Measurements from ENCODE around the gene OTUD5. TPM values are rescaled to one million over a fixed set of nuclear protein-coding genes. Genes with fewer than 3 reads are reported as not detected.

OTUD5 gene
- total RNA-seq, 1 donor from 2014 or later = 23.8 TPM

DNA sequence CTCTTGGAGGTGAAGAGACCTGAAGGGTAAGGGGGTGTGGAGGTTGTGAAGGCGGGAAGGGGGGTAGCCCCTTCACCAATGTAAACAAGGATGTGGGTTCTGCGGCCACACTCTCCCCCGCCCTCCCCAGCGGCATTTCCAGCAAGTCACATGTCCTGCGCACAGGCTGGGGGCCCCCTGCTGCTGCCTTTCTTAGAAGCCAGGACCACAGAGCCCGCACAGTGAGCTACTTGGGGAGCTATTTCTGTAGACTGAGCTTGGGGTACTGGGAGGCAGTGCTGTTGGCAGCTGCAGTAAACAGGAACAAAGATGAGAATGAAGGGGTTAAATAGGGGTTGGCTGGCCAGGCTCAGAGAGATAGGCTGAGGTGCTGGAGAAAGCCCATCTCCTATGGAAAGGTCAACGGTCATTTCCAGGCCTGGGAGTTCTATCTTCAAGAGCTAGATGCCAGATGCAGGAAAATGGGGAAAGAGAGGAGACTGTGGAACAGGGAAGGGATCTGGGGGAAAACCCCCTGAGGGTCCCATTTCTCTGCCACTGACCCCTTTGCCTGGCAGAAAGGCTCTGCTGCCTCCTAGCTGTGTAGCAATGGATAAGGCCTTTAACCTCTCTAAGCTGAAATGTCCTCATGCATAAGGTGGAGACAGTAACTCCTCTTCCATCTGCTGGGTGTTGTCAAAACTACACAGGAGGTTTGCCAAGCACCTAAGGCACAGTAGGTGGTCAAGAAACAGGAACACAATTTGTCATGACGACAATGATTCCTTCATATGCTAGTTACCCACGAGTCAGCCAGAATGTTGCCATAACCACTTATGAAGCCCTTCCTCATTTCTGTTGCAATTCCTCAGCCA lies 20.1 kb downstream of the OTUD5 start:
- DNase-seq (ENCODE audit: low read depth in 2 of 2) = no peak

DNA sequence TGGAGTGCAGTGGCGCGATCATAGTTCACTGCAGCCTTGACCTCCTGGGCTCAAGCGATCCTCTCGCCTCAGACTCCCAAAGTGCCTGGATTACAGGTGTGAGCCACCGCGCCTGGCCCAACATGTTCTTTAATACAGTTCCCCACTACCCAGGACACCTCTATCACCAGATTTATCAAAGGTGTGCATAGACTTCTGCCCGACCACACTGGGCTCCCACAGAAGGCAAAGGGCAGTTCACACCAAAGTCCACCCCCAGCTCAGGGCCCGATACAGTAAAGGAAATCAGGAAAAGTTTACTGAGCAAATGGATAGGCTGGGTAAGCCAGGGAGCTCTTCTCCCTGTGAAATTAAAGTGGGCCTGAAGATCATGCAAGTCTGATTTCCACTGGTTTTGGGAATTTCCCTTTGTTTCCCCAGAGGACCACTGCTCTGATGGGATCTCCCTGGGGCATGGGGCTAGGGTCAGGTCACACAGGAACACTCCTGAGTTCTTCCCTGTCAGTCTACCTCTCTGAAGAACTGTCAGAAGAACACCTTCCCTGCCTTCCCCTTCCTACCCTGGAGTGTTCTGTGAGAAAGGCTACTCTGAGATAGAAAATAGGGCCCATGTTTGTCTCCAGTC lies 20.9 kb downstream of the OTUD5 start:
- no peak for DNase-seq (ENCODE audit: low read depth in 2 of 2)

DNA sequence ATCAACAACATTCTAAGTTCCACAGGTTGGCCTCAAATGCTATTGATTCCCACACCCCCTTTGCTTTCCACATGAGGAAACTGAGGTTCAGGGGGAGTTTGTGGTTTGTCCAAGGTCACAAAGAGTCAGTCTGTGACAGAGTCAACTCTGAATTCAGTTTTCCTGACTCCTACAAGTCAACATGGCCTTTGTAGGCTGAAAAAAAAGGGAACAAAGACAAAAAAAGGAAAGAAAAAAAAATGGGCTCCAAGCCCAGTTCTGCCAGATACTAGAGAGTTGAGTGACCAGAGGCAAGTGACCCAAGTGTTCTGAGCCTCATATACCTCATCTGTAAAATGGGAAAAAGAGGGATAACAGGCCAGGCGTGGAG lies 22.1 kb downstream of the OTUD5 start:
- no peak for DNase-seq (ENCODE audit: low read depth in 2 of 2)

DNA sequence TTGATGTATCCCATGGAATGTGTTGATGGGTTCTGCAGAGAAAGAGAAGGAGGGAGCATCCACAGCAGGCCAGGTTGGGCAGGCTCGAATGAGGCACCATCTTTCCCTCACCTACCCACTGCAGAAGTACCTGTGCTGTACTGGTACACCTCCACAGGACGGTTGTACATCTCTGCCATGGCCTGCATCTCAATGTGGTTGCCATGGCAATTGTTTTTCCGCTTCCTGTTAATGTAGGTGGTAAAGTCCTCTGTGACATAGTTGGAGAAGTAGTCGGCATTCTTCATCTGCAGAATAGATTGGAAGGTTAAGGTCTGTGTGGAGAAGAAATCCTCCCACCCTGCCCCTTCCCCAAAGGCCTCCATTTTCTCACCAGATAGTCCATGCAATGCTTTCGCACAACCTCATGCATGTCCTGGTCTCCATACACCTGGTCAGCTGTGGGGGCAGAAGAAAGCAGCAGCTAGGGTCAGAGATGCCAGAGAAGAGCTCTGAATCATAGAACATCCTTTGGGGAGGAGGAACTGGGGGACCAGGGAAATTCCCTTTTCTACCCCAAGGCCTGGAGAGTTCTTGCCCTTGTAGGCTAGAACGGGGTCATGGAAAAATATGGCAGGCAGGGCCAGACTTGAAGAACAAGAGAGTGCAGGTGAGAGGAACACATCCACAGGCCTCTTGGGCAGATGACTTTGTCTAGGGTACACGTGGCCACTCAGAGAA lies 22.7 kb downstream of the OTUD5 start:
- DNase-seq (ENCODE audit: low read depth in 2 of 2) = no peak

DNA sequence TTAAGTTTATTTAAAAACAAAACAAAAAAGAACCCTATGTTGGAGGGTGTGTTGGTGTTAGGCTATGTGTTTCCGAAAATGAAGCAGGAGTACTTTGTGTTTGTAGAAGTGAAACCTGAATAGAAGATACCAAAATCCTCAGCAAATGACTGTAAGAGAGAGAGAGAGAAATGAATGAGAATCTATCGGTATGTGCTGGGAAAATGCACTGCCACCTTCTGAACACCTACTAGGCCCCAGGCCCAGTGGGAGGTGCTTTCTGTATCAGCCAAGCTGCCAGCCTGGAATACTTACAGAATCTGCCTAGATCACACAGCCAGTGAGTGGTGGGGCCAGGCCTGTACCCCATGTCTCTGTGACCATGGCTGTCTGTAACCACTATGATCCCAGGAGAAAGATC lies 23.6 kb downstream of the OTUD5 start:
- no peak for DNase-seq (ENCODE audit: low read depth in 2 of 2)

DNA sequence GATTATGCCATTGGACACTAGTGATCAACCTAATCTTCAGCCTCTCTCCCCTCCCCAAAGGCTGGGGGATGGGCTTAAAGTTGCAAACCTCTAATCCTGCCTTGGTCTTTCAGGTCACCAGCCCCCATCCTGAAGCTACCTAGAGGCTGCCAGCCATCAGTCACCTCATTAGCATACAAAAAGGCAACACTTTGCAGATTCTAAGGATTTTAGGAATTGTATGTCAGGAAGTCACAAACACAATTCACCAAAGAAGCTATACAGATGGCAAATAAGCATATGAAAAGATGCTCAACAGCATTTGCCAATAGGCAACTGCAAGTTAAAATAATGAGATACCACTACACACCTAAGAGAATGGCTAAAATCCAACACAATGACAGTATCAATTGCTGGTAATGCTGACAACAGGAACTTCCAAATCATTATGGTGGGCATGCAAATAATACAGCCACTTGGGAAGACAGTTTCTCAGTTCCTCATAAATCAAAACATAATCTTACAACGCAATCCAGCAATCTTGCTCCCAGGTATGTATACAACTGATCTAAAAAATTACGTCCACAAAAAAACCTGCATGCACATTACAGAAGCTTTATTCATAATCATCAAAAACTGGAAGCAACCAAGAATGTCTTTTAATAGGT lies 29.5 kb downstream of the OTUD5 start:
- DNase-seq (ENCODE audit: low read depth in 2 of 2) = no peak

DNA sequence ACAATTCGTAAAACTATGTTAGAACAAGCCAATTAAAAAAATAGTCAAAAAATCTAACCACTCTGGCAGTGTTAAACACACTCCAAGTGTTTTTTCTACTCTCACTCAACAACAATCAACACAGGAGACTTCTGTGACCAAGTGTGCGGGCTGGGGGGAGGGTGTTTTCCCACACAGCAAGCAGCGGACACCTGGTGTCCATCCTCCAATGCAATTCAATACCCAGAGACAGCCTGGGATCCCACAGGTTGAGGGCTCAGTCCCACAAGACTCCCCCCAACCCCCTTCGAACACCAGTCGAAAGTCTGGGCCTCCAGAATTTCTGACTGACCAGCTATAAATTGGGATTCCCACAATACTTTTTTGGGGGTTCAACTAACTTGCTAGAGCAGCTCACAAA lies 30.3 kb downstream of the OTUD5 start:
- no peak for DNase-seq (ENCODE audit: low read depth in 2 of 2)

DNA sequence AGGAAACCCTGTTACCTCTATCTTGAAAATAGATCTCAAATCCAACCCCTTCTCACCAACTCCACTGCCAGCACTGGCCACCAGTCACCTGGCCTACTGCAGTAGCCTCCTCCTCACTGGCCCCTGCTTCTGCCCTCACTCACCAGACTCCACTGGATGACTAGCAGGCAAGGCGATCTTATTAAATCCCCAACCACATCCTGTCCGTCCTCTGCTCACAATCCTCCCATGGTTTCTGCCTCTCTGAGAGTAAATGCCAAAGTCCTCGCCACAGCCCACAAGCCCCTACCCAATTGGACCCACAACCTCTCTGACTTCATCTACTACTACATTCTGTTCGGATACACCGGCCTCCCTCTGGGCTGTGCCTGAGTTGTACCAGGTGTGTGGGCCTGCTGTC lies 33.1 kb downstream of the OTUD5 start:
- no peak for DNase-seq (ENCODE audit: low read depth in 2 of 2)

DNA sequence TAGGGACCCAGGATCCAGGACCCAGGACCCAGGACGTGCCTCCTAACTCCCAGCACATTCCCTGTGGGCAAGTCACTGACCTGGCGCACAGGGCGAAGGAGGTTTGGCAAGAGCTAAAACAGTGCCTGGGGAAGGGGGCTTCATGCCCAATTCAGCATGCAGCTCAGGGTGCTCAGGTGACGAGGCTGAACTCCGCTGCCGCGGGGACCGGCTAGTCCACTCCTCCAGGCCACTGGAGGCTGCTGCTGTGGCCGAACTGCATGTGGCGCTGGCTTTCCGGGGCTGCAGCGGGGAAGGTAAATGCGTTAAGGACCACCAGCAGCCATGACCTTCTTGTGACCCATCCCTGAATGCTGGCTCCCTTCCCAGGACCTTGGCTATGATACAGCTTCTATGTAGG lies 33.6 kb downstream of the OTUD5 start:
- no peak for DNase-seq (ENCODE audit: low read depth in 2 of 2)

DNA sequence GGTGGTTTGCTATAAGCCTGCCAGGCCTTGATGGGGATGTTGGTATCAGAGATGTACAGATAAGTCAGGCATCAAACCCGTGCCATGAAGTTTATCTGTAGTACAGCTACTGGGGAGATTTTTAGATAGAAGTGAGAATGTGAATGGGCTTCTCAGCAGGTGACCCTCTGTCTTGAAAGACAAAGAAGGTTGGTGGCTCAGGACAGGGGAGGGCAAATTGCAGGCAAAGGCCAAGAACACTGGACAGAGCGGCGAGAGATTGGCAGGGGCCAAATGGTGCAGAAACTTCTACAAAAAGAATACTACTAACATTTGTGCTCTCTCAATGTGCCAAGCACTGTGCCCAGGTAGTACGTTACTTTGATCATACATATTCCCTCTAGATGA lies 36.7 kb downstream of the OTUD5 start:
- DNase-seq (ENCODE audit: low read depth in 2 of 2) = no peak

- DNase-seq (ENCODE audit: low read depth in 2 of 2) = no peak
Measured at GRCh38 chrX:48919947-48920717, 37.3 kb downstream of the OTUD5 start.

DNA sequence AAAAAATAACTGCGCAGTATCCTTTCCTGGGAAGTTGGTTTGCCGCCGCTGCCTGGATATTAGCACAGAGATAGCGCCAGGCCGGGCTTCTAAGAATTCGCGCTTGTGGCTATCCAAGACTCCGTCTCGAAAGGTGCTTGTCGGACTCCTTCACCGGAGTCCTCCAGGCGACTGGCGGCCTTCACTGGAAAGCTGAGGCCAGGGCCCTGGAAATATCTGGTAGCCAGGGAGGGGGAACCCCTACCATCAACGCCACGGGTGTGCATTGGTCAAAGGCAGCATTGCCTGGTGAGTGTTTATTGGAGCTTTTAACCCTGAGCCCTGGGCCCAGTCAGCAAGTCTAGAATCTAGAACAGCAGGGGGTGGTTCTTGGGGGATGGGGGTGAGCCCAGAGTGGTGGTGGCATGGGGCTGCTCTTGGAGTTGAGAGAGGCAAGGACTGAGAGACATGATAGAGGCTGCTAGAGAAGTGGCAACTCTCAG lies 38.0 kb downstream of the OTUD5 start:
- DNase-seq (ENCODE audit: low read depth in 2 of 2) = peak; percentile 5 to 27

- DNase-seq (ENCODE audit: low read depth in 2 of 2) = peak; percentile 82 to 92
Measured at GRCh38 chrX:48918643-48919340, 38.6 kb downstream of the OTUD5 start, which contains the start of gene PIM2. Gene PIM2, minus strand, starts transcription at chrX:48919024. Its CDS starts 190 bp downstream, at chrX:48918834.

GRCh38 chrX:48918301-48918642 lies 39.1 kb downstream of the OTUD5 start:
- no peak for DNase-seq (ENCODE audit: low read depth in 2 of 2)

GRCh38 chrX:48917139-48918001 lies 40.0 kb downstream of the OTUD5 start:
- DNase-seq (ENCODE audit: low read depth in 2 of 2) = peak; percentile 88 to 92

DNA sequence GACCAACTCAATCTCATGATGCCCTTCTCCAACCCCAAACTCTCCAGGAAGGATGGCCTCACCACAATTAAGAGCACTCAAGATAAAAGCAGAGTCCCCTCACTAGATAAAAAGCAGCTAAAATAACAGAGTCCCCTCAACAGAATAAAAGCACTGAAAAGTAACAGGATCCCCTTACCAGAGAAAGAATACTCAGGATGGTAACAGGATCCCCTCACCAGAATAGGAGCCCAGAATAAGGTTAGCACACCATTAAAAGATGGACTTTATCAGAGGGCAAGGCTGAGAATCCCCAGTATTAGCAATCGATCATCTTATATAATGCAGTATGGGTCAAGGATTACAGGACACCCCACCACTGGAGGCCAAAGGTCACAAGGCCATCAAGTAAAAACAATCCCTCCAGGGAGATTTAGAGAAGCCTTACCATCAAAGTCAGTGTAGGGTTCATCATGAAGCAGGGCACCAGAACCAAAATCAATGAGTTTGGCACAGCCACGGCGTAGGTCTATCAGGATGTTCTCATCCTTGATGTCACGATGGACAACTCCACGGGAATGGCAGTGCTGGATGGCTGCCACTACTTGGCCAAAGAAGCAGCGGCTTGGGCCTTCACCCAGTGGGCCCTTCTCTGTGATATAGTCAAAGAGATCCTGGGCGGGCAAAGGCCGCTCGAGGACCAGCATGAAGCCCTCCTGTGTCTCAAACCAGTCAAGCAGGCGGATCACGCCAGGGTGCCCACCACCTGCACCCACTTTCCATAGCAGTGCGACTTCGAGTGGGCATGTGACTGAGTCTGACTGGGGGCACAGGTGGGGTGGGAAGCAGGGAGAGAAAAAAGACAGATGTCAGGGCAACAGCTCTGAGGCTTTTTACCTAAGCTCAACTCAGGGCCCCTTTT lies 42.6 kb downstream of the OTUD5 start:
- DNase-seq (ENCODE audit: low read depth in 2 of 2) = no peak

GRCh38 chrX:48913605-48914366 lies 43.6 kb downstream of the OTUD5 start:
- DNase-seq (ENCODE audit: low read depth in 2 of 2) = no peak
